ENCODE data around the gene KIF6.

DNA sequence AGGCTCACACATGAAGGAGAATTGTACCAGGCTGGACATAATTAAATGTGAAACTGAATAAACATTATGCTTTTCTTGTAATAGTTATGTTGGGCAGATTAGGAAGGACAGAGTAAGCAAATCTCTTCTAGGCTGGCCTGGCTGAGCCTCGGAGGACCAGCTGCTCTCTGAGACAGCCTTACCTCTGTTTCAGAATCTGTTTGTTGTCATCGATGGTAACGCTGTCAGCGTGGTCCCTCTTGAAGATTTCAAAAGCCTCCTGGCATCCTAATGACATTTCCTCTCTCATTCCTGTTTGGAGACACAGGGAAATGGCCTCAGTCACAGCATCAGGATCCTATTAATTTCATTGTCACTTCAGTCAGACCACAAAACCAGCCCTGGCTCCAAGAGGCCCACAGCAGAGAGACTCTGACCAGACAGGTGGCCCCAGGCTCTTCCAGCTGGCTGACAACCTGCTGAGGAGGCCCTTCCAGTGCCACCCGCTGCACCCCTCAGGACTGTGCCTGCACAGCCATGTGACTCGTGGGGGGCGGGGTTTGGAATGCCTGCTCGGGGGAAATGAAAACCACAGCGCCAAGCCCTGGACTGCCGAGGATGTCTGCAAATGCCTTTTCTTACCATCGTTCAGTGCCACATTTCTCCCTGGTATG is 294.2 kb downstream of the KIF6 start:
- TF ChIP-seq, protein P1, sequence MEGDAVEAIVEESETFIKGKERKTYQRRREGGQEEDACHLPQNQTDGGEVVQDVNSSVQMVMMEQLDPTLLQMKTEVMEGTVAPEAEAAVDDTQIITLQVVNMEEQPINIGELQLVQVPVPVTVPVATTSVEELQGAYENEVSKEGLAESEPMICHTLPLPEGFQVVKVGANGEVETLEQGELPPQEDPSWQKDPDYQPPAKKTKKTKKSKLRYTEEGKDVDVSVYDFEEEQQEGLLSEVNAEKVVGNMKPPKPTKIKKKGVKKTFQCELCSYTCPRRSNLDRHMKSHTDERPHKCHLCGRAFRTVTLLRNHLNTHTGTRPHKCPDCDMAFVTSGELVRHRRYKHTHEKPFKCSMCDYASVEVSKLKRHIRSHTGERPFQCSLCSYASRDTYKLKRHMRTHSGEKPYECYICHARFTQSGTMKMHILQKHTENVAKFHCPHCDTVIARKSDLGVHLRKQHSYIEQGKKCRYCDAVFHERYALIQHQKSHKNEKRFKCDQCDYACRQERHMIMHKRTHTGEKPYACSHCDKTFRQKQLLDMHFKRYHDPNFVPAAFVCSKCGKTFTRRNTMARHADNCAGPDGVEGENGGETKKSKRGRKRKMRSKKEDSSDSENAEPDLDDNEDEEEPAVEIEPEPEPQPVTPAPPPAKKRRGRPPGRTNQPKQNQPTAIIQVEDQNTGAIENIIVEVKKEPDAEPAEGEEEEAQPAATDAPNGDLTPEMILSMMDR (IDR thresholded peaks at IDR 0.05; ENCODE audit: insufficient read depth, low read length) = no peak
- TF ChIP-seq POLR2AphosphoS5 (IDR thresholded peaks at IDR 0.05; ENCODE audit: low read depth) = no peak
- TF ChIP-seq REST (IDR thresholded peaks at IDR 0.05; ENCODE audit: insufficient replicate concordance, low read depth) = no peak
- no peak for TF ChIP-seq GABPA (IDR thresholded peaks at IDR 0.05; ENCODE audit: low read depth)
- TF ChIP-seq SPI1 (IDR thresholded peaks at IDR 0.05; ENCODE audit: borderline replicate concordance, low read depth) = no peak
